SHP77 (cell line): ENCODE results near the gene CHCHD1.
"Not testable (repeated sequence)": the region's sequence is repeated elsewhere in the genome, so short reads cannot be mapped to it uniquely, and the experiment has no call there.

Source experiments
- DNase-seq, 2 experiments: peaks; one replicate each; lab custom pipeline; 2025; lab: John Stamatoyannopoulos, UW

Gene CHCHD1

GRCh38 chr10:73769396-73769795, 12.5 kb upstream of the CHCHD1 start:
- no peak for DNase-seq

DNA sequence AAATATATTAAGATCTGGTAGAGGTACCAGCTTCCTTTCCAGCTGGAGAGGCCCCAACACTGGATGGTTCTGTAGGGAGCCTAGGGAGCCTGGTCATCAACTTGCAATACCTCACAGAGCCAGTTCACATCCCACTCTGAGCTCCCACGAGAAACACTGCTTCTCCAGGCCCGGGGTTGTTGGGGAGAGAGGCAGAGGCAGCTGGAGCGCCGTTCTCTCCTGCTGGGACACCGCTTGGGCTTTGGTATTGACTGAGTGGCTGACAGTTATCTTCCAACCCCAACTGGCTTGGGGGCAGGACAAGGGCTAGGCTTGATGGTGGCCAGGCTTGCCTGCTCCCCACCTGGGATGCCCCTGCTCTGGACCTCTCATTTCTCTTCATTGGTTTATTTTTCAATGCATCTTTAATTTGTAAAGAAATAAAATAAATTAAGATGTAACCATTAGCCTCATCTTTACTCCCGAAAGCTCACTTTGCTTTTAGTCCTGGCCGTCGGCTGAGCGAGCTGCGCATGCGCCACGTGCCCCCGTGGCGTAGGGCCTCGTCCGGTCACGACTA, 10.0 kb upstream of the CHCHD1 start:
- DNase-seq, result peak in 1 of 2 experiments; percentile 40

GRCh38 chr10:73772281-73773151, 9.3 kb upstream of the CHCHD1 start:
- DNase-seq, result peak; percentile 20 to 38

- no peak for DNase-seq
These were observed 8.5 kb upstream of the CHCHD1 start for GRCh38 chr10:73773152-73773879.

GRCh38 chr10:73774637-73775036, 7.2 kb upstream of the CHCHD1 start:
- no peak for DNase-seq

- DNase-seq, result no peak
These were observed 2.8 kb upstream of the CHCHD1 start for GRCh38 chr10:73779018-73779417.

- DNase-seq, result no peak
These were observed 2.2 kb upstream of the CHCHD1 start for GRCh38 chr10:73779539-73780197.

GRCh38 chr10:73780301-73780700, 1.5 kb upstream of the CHCHD1 start:
- no peak for DNase-seq

GRCh38 chr10:73780966-73781365, 882 bp upstream of the CHCHD1 start:
- no peak for DNase-seq

DNA sequence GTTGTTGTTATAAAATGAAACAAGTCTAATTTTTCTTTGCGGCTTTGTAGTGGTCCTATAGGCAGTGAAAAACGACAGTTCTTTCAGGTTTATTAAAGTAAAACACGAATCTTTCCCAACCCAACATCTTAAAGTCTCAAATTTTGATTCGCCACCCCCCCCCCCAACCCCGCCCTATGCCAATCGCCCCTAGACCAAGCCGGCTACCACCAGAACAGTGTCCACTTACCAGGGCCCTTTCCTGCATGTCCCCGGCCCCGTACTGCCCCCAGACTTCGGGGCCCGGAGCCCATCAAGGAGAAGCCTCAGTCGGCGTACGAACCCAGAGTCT, 335 bp upstream of the CHCHD1 start:
- no peak for DNase-seq

- DNase-seq, result no peak
These were observed 869 bp downstream of the CHCHD1 start for GRCh38 chr10:73782749-73783085.

DNA sequence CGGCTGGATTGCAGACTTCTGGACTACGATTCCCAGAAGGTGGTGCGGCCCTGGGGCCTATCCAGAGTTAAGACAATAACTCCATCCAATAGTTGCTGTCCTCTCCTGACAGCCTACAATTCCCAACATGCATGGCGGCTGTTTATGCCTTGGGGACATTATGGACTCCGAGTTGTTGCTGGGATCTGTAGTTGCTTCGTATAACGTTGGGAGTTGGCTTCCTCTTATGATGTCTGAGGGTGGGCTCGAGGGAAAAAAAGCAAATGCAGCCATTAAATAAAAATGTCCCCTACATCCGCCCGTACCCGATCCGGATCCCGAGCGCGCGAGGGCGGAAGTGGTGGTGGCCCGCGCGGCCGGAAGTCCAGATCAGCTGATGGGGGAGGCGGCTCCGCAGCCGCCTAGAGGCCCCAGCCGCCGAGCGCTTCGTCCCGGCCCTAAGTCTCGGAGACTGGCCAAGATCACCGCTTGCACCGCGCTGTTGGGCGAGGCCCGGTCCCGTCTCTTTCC, 3.4 kb downstream of the CHCHD1 start, which contains the start of gene ZSWIM8:
ZSWIM8 (plus strand) TSS at position 396 of the 510 bp plus-strand sequence. CDS start 273 bp downstream, outside the sequence.
- peak; percentile 72 to 78 for DNase-seq

DNA sequence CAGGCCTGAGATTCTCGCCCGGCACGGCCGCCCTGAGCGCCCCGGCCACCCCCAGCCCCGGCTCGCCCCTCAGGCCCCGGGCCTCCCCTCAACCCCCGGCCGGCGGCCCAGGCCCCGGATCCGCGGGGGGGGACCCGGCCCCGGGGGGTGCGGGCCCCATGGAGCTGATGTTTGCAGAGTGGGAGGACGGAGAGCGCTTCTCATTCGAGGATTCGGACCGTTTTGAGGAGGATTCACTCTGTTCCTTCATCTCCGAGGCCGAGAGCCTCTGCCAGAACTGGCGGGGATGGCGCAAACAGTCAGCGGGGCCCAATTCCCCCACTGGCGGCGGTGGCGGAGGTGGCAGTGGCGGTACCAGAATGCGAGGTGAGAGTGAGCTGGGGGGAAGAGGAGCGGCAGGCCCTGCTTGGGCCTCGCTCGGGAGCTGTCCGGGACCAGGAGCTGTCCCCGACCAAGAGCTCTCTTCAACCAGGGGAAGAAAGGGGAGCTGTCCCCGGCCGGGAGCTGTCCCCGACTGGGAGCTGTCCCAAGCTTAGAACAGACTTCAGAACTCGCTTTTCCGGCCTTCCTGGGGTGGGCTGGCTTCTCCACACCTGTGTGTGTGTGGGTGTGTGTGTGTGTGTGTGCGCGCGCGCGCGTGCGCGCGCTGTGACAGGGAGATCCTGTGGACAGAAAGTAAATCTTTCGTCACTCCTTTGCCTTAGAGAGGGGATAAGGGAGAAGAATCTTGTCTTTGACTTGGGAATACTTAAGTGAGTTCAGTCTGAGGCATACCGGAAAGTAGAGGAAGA, 4.1 kb downstream of the CHCHD1 start:
- DNase-seq, result no peak

DNA sequence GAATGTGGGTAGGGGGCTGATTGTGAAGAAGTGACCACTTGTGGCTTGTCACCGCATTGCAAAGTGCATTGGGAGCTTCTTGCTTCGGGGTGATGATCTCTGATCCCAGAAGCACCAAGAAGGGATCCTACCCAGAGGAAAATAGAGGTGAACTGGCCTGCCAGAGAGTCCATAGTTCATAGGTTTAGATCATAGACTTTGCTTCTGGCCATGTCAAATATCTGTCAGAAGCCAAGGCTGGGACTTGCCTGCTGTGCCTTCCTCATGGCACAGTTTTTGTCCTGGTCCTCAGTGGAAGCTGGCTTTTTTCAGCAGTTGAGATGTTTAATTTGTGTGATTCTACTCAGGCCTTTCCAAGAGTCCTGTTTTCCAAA, 4.7 kb downstream of the CHCHD1 start:
- DNase-seq, result no peak

GRCh38 chr10:73787031-73787800, 5.4 kb downstream of the CHCHD1 start:
- DNase-seq, result not testable (repeated sequence)

DNA sequence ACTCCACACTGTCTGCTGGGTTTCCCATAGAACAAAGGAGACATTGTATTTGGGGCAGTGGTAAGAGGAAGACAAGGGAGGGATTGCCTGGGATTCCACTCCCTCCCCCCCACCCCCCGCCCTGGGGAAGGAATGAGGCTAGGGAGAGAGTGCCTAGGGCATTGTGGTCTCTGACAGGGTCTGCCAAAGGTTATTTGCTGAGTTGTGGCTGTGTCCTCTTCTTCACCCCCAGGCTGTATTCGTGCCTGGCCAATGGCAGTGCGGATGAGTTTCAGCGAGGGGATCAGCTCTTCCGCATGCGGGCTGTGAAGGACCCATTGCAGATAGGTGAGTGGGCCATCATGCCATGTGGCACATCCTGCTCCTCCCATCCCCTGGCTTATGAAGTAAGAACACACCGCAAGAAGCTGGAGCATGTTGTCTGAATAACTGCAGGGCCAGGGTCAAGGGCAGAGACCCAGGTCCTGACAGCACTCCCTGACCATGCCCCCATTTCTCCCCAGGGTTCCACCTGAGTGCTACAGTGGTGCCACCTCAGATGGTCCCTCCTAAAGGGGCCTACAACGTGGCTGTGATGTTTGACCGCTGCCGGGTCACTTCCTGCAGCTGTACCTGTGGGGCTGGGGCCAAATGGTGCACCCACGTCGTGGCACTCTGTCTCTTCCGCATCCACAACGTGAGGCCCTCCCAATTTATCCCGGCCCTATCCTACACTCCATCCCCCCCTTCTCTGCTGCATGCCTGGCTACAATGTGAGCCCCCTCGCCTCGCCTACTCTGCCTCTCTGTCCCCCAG, 7.2 kb downstream of the CHCHD1 start:
- no peak for DNase-seq

DNA sequence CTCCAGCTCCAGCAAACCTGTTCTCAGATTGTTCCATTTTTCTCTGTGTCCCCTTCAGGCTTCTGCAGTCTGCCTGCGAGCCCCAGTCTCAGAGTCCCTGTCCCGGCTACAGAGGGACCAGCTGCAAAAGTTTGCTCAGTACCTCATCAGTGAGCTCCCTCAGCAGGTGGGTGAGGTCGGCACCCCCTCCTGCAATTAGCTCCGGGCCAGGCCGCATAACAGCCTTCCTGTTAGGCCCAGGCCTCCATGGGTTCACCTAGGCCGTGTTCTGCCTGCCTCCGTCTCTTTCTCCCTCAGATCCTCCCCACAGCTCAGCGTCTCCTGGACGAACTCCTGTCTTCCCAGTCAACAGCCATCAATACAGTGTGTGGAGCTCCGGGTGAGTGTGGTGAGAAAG, 7.8 kb downstream of the CHCHD1 start:
- DNase-seq, result no peak

- DNase-seq, result no peak
These were observed 9.2 kb downstream of the CHCHD1 start for GRCh38 chr10:73790886-73791625.

DNA sequence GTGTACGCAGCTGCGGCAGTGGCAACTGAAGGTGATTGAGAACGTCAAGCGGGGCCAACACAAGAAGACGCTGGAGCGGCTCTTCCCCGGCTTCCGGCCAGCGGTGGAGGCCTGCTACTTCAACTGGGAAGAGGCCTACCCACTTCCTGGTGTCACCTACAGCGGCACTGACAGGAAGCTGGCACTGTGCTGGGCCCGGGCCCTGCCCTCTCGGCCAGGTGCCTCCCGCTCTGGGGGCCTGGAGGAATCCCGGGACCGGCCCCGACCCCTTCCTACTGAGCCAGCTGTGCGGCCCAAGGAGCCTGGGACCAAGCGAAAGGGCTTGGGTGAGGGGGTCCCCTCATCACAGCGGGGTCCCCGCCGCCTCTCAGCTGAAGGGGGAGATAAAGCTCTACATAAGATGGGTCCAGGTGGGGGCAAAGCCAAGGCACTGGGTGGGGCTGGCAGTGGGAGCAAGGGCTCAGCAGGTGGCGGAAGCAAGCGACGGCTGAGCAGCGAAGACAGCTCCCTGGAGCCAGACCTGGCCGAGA, 10.1 kb downstream of the CHCHD1 start:
- no peak for DNase-seq
